HCT116 (cell line): ENCODE data around the gene OS9. TPM values are rescaled to one million over a fixed set of nuclear protein-coding genes. Genes with fewer than 3 reads are reported as not detected.

Source experiments
- ATAC-seq: fragments of 200-7000 bp; cut with Tn5 transposase; 2 replicates; pipeline ENCODE4 v1.9.1; 2020; ENCODE audit warnings: mild to moderate bottlenecking, moderate library complexity
- BruUV-seq: library from RNA; stranded (reverse); fragments of 400-500 nt; replicated peaks from 2 replicates; lab custom pipeline; 2021; lab: Mats Ljungman, UMichigan
- CTCF ChIA-PET: fragments of 300-600 bp; sonication (Branson Sonifier 250); formaldehyde crosslinking; loops from one replicate; lab custom pipeline; 2021; ENCODE audit warnings: antibody characterized with exemption; lab: Charles Lee
- POLR2A ChIA-PET: fragments of 300-600, 350-600 bp; sonication (Branson Sonifier 250); formaldehyde crosslinking; loops from one replicate; lab custom pipeline; 2021; ENCODE audit warnings: antibody characterized with exemption; lab: Charles Lee
- RAD21 ChIA-PET, 2 experiments: fragments of 300-600 bp; sonication (Branson Sonifier 250); formaldehyde crosslinking; loops; one replicate each; lab custom pipeline; 2023; ENCODE audit warnings: low total read pairs in 2 of 2; ENCODE audit not compliant: uncharacterized antibody in 2 of 2, unreplicated experiment in 2 of 2, low non-redundant PET in 1 of 2; lab: Charles Lee
- DNase-seq: peaks from one replicate; pipeline ENCODE4 v3.0.0-alpha.2; 2010; ENCODE audit warnings: low read depth, low spot score
- H2AFZ ChIP-seq: fragments of 200-600 bp; shearing (Covaris generic), sonication (generic); 2 replicates; pipeline ENCODE4 v1.6.1; 2017; ENCODE audit warnings: low read depth, mixed run types, mixed read lengths, antibody characterized with exemption, low read length; ENCODE audit not compliant: poor library complexity, severe bottlenecking
- H3K27ac ChIP-seq: 2 replicates; pipeline ENCODE4 v1.5.1; 2012; ENCODE audit warnings: low read depth, low read length
- H3K27me3 ChIP-seq: fragments of 200-600 bp; sonication (generic); 2 replicates; pipeline ENCODE4 v1.6.1; 2016; ENCODE audit warnings: mixed run types, low read length, mixed read lengths; ENCODE audit not compliant: insufficient read depth
- H3K36me3 ChIP-seq, 2 experiments: fragments of 200-500 bp in 1 of 2; fragments of 200-600 bp in 1 of 2; sonication (Bioruptor generic) in 1 of 2; sonication (generic) in 1 of 2; 2 replicates each; pipeline versions ENCODE4 v1.5.1 to v1.6.1; 2014 to 2016; ENCODE audit warnings: low read length in 2 of 2, inconsistent platforms in 1 of 2, mixed read lengths in 1 of 2, mixed run types in 1 of 2; ENCODE audit not compliant: insufficient read depth in 2 of 2, control insufficient read depth in 1 of 2
- H3K4me1 ChIP-seq, 2 experiments: fragments of 200-600 bp in 1 of 2; sonication (generic) in 1 of 2; 2 replicates each; pipeline versions ENCODE4 v1.5.1 to v1.6.1; 2012 to 2017; ENCODE audit warnings: low read length in 2 of 2, inconsistent platforms in 1 of 2, mild to moderate bottlenecking in 1 of 2, mixed read lengths in 1 of 2, mixed run types in 1 of 2, moderate library complexity in 1 of 2; ENCODE audit not compliant: insufficient read depth in 2 of 2, control insufficient read depth in 1 of 2
- H3K4me2 ChIP-seq: fragments of 200-600 bp; sonication (generic); 2 replicates; pipeline ENCODE4 v1.6.1; 2017; ENCODE audit warnings: mixed run types, low read length, mixed read lengths
- H3K4me3 ChIP-seq, 2 experiments: fragments of 200-600 bp in 1 of 2; sonication (generic) in 1 of 2; replicated peaks in 1 of 2; 2 replicates each; pipeline ENCODE4 v1.5.1; 2011 to 2016; ENCODE audit warnings: low read length in 2 of 2, control low read depth in 1 of 2, low read depth in 1 of 2, mild to moderate bottlenecking in 1 of 2, mixed read lengths in 1 of 2, mixed run types in 1 of 2
- H3K79me2 ChIP-seq: fragments of 200-600 bp; sonication (generic); 2 replicates; pipeline ENCODE4 v1.6.1; 2017; ENCODE audit warnings: mild to moderate bottlenecking, mixed run types, low read length, moderate library complexity, mixed read lengths; ENCODE audit not compliant: insufficient read depth
- H3K9ac ChIP-seq: fragments of 200-600 bp; sonication (generic); 2 replicates; pipeline ENCODE4 v1.6.1; 2016; ENCODE audit warnings: low read length, mixed read lengths
- H3K9me2 ChIP-seq: fragments of 200-600 bp; sonication (generic), shearing (Covaris generic); 2 replicates; pipeline ENCODE4 v1.6.1; 2017; ENCODE audit warnings: mixed run types, mild to moderate bottlenecking, moderate library complexity; ENCODE audit not compliant: insufficient read depth
- H3K9me3 ChIP-seq, 2 experiments: fragments of 200-500 bp in 1 of 2; fragments of 200-600 bp in 1 of 2; sonication (Bioruptor generic) in 1 of 2; sonication (generic) in 1 of 2; 2 replicates each; pipeline ENCODE4 v1.6.1; 2014 to 2017; ENCODE audit warnings: low read length in 2 of 2, mixed read lengths in 2 of 2, inconsistent platforms in 1 of 2, low read depth in 1 of 2, mild to moderate bottlenecking in 1 of 2, mixed run types in 1 of 2, moderate library complexity in 1 of 2; ENCODE audit not compliant: control insufficient read depth in 1 of 2, insufficient read depth in 1 of 2
- H4K20me1 ChIP-seq: fragments of 200-600 bp; sonication (generic), shearing (Covaris generic); 2 replicates; pipeline ENCODE4 v1.6.1; 2017; ENCODE audit warnings: mixed run types, mild to moderate bottlenecking, moderate library complexity; ENCODE audit not compliant: insufficient read depth
- ATF3 ChIP-seq: IDR thresholded peaks from 2 replicates; pipeline ENCODE4 v1.6.1; 2012
- CBX3 ChIP-seq: IDR thresholded peaks from 2 replicates; pipeline ENCODE4 v1.6.1; 2012; ENCODE audit warnings: low read depth
- EZH2 ChIP-seq: fragments of 200-600 bp; sonication (generic); IDR thresholded peaks from 2 replicates; pipeline ENCODE4 v1.6.1; 2017; ENCODE audit warnings: antibody characterized with exemption, mixed run types
- EZH2phosphoT487 ChIP-seq: fragments of 200-600 bp; IDR thresholded peaks from 2 replicates; pipeline ENCODE4 v1.6.1; 2018; ENCODE audit warnings: antibody characterized with exemption, borderline replicate concordance
- FOSL1 ChIP-seq: IDR thresholded peaks from 2 replicates; pipeline ENCODE4 v1.6.1; 2012; ENCODE audit warnings: low read depth
- JUND ChIP-seq: IDR thresholded peaks from 2 replicates; pipeline ENCODE4 v1.6.1; 2012
- POLR2A ChIP-seq: IDR thresholded peaks from 2 replicates; pipeline ENCODE4 v1.7.0; 2011; ENCODE audit warnings: borderline replicate concordance; ENCODE audit not compliant: insufficient read depth, insufficient read length; ENCODE audit errors: extremely low read depth
- REST ChIP-seq: IDR thresholded peaks from 2 replicates; pipeline ENCODE4 v1.6.1; 2012; ENCODE audit warnings: low read depth
- SRF ChIP-seq: IDR thresholded peaks from 2 replicates; pipeline ENCODE4 v1.6.1; 2012; ENCODE audit warnings: low read depth
- ZFX ChIP-seq: fragments of 450-650 bp; IDR thresholded peaks from 2 replicates; pipeline ENCODE4 v1.6.1; 2017
- intact Hi-C: fragments of 100-400 bp; cut with micrococcal nuclease; formaldehyde crosslinking; loops from 2 replicates; pipeline ENCODE4 v1.10.0; 2022
- total RNA-seq: library from RNA; stranded (reverse); gene quantifications from one replicate; pipeline ENCODE4 v1.2.1, GENCODE V29; 2021; ENCODE audit not compliant: unreplicated experiment
- TF ChIP-seq, protein P1 (sequence below): IDR thresholded peaks from 2 replicates; pipeline ENCODE4 v1.6.1; 2012

OS9 gene
- total RNA-seq, 1 experiment from 2014 or later, result 98.4 TPM

DNA sequence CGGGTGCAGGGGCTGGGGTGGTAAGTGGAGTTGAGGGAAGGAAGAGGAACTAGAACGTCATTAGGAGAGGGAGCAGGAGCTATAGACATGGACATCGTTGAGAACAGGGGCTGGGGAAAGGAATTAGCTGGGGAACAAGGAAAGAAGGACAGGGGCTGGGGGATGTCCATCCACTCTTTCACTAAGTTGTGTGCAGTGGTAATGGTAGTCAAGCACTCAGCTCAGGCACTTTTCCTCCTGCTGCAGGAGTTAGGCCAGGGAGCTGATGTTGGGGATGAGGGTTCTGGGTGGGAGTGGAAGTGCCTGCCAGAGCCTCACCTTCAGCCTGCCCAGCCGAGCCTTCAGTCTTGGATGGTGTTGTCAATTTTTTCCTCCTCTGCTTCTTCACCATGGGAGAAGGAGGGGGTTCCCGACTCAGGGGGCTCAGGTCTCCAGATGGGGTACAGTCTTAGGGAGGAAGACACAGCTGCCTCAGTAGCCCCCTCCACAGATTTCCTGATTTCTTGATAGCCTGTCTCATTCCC, 35.5 kb downstream of the OS9 start:
- DNase-seq (no peak), ATAC-seq (no peak)
- TF ChIP-seq POLR2A (no peak), ZFX (no peak), ATF3 (no peak), SRF (no peak), EZH2 (no peak), CBX3 (no peak), FOSL1 (no peak), EZH2phosphoT487 (no peak), REST (no peak), JUND (no peak)
- TF ChIP-seq, protein P1, sequence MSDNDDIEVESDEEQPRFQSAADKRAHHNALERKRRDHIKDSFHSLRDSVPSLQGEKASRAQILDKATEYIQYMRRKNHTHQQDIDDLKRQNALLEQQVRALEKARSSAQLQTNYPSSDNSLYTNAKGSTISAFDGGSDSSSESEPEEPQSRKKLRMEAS, result no peak
- no TSS peak for BruUV-seq
- Histone ChIP-seq H3K27me3 (no peaks in the 10 kb centered on the region), H2AFZ (no peak overlapping the region), H3K9me3 (no peaks in the 10 kb centered on the region), H3K27ac (no peak overlapping the region), H3K9ac (no peak overlapping the region), H3K36me3 (peaks cover 4 to 14% of the 10 kb centered on the region in 2 experiments; a peak in 3 of 4 replicates), H4K20me1 (no peaks in the 10 kb centered on the region), H3K4me1 (peaks cover 7 to 18% of the 10 kb centered on the region in 2 experiments; a peak in 3 of 4 replicates), H3K4me2 (no peak overlapping the region), H3K79me2 (no peaks in the 10 kb centered on the region), H3K4me3 (no peak overlapping the region), H3K9me2 (no peaks in the 10 kb centered on the region)
- intact Hi-C loops, result no loop called here
- ChIA-PET CTCF (interaction anchor here (0.6 to 1.1 kb wide), 3 partner anchors 9 to 486 kb away, joined by 3 to 6 read pairs (median 3); no protein-coding TSS in a partner anchor), RAD21 (no interaction called here), POLR2A (no interaction called here)
